Ascending aorta (tissue), 2 donors: ENCODE measurements around the gene FAM227B. TPM values are rescaled to one million over a fixed set of nuclear protein-coding genes. Genes with fewer than 3 reads are reported as not detected.

Source experiments
- DNase-seq, 2 donors: peaks; one replicate each; pipeline ENCODE4 v3.0.0-alpha.2; 2019; ENCODE audit warnings: low spot score in 2 of 2
- H3K27ac ChIP-seq, 2 donors: fragments of 200-600 bp; sonication (generic); one replicate each; pipeline ENCODE4 v1.5.1; 2016 to 2017; ENCODE audit warnings: mild to moderate bottlenecking in 1 of 2
- H3K27me3 ChIP-seq: fragments of 200-600 bp; sonication (generic); one replicate; pipeline ENCODE4 v1.5.1; 2017
- H3K36me3 ChIP-seq, 2 donors: fragments of 200-600 bp; sonication (generic); one replicate each; pipeline ENCODE4 v1.5.1; 2016
- H3K4me1 ChIP-seq, 2 donors: fragments of 200-600 bp; sonication (generic); one replicate each; pipeline ENCODE4 v1.5.1; 2016 to 2017; ENCODE audit warnings: mild to moderate bottlenecking in 1 of 2
- H3K4me3 ChIP-seq, 2 donors: fragments of 200-600 bp; sonication (generic); one replicate each; pipeline ENCODE4 v1.5.1; 2016 to 2017; ENCODE audit warnings: mild to moderate bottlenecking in 1 of 2
- H3K9me3 ChIP-seq, 2 donors: fragments of 200-600 bp; sonication (generic); one replicate each; pipeline ENCODE4 v1.5.1; 2016
- intact Hi-C: fragments of 100-400 bp; cut with DNase I; formaldehyde crosslinking; loops from one replicate; pipeline ENCODE4 v1.15.1; 2023
- total RNA-seq: library from RNA; depleted of rRNA; stranded (reverse); fragments of >200 nt; gene quantifications from one replicate; pipeline ENCODE4 v1.1.0, GENCODE V29; 2016
- TF ChIP-seq, protein P1 (sequence below), 3 experiments: fragments of 200-600 bp in 2 of 3; fragments of 450-650 bp in 1 of 3; sonication (generic) in 2 of 3; IDR thresholded peaks; one replicate each; pipeline ENCODE4 v1.5.1; 2016 to 2019; ENCODE audit warnings: antibody characterized with exemption in 3 of 3, mild to moderate bottlenecking in 1 of 3, moderate library complexity in 1 of 3

Gene FAM227B
- total RNA-seq, 1 donor from 2014 or later: not detected

DNA sequence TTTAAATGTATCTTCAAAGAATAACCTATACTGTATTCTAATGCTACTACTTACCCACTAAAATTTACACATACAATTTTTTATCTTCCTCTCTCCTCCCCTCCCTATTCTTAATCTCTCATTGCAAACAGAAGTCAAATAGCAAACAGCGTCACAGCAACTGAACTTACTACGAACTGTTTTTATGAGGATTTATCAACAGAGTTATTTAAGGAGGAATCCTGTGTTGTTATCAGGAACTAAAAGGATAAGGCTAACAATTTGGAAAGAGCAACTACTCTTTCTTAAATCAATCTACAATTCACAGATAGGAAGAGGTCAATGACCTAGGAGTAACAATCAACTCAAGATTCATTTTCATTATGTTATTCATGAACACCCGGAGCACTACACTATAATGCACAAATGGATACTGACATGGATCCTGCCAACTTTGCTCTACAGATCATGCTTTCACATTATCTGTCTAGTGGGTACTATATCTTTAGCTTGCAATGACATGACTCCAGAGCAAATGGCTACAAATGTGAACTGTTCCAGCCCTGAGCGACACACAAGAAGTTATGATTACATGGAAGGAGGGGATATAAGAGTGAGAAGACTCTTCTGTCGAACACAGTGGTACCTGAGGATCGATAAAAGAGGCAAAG lies 196.6 kb downstream of the FAM227B start:
- H3K27ac ChIP-seq: no peak overlapping the region

DNA sequence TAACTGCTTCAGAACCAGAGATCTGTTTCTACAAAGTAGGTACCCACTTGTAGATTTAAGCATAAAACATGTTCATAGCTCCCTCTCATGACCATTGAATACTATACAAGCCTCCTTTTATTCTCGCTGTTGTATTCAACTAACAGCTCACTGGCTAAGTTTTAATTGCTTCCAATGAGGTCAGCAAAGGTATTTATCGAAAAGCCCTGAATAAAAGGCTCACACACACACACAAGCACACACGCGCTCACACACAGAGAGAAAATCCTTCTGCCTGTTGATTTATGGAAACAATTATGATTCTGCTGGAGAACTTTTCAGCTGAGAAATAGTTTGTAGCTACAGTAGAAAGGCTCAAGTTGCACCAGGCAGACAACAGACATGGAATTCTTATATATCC lies 197.6 kb downstream of the FAM227B start, which contains the start of gene FGF7:
TSS of gene FGF7 (plus strand) at position 222 of the 400 bp plus-strand sequence. CDS start 1,056 bp downstream, outside the sequence.
- Histone ChIP-seq H3K4me3 (peak within 1 kb of the TSS; percentile 24 to 38), H3K4me1 (no peaks in the 10 kb centered on the region), H3K36me3 (no peaks in the 10 kb centered on the region), H3K9me3 (no peaks in the 10 kb centered on the region), H3K27ac (no peak within 1 kb of the TSS), H3K27me3 (no peaks in the 10 kb centered on the region)
- DNase-seq: no peak
- TF ChIP-seq, protein P1, sequence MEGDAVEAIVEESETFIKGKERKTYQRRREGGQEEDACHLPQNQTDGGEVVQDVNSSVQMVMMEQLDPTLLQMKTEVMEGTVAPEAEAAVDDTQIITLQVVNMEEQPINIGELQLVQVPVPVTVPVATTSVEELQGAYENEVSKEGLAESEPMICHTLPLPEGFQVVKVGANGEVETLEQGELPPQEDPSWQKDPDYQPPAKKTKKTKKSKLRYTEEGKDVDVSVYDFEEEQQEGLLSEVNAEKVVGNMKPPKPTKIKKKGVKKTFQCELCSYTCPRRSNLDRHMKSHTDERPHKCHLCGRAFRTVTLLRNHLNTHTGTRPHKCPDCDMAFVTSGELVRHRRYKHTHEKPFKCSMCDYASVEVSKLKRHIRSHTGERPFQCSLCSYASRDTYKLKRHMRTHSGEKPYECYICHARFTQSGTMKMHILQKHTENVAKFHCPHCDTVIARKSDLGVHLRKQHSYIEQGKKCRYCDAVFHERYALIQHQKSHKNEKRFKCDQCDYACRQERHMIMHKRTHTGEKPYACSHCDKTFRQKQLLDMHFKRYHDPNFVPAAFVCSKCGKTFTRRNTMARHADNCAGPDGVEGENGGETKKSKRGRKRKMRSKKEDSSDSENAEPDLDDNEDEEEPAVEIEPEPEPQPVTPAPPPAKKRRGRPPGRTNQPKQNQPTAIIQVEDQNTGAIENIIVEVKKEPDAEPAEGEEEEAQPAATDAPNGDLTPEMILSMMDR (IDR thresholded peaks at IDR 0.05): peak in 1 of 3 experiments; percentile 4
- intact Hi-C loops: loop anchor here (2.0 kb wide), 1 partner anchor 188 kb away; no protein-coding TSS in a partner anchor

More for the DNA sequence above, 196.6 kb downstream of the FAM227B start:
- H3K4me3 ChIP-seq: peak overlapping the region; percentile 5 to 14
- no peak for DNase-seq
- no peaks in the 10 kb centered on the region for H3K4me1 ChIP-seq
- H3K9me3 ChIP-seq: no peaks in the 10 kb centered on the region
- no peaks in the 10 kb centered on the region for H3K27me3 ChIP-seq
- no peaks in the 10 kb centered on the region for H3K36me3 ChIP-seq
- TF ChIP-seq, protein P1 (IDR thresholded peaks at IDR 0.05): no peak
- intact Hi-C loops: loop anchor here (2.0 kb wide), 1 partner anchor 189 kb away; no protein-coding TSS in a partner anchor

DNA sequence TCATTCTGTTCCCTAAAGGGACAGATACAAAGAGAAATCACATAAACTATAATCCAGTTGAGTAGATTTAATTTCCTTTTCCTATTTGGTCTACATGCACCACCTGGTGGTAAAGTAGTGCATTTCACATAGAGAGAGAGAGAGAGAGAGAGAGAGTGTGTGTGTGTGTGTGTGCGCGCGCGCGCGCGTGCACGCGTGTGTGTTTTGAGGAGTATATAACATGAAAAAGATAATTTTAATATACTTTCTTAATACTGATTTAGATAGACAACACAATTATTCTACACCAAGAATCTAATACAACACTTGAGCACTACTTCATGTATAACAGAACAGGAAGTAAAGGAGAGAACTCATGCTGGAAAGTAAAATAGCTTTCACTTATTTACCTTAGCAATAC lies 198.6 kb downstream of the FAM227B start:
- no peaks in the 10 kb centered on the region for H3K27me3 ChIP-seq
- TF ChIP-seq, protein P1 (IDR thresholded peaks at IDR 0.05): peak; percentile 64 to 81 (median 68)
- no peak for DNase-seq

DNA sequence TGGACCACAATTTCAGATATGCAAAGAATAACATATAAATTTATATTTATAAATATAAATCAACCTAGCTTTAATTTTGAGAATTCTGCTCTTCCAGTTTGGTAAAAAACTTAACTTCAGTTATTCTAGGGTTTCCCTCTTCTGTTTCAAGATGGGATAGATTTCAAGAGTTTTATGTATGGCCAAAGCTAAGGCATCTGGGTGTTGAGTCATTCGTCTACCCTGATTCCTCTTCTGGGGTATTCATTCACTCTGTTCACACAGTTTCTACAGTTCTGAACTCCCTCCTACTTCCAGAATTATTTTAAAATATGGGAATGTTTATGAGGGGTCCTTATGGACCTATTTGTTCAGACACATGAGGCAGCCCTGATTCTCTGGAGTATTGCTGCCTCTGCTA lies 201.8 kb downstream of the FAM227B start:
- Histone ChIP-seq H3K27ac (no peak overlapping the region), H3K4me1 (no peaks in the 10 kb centered on the region), H3K4me3 (no peak overlapping the region), H3K36me3 (no peaks in the 10 kb centered on the region), H3K27me3 (no peaks in the 10 kb centered on the region), H3K9me3 (no peaks in the 10 kb centered on the region)
- intact Hi-C loops: no loop called here
- no peak for DNase-seq
- TF ChIP-seq, protein P1 (IDR thresholded peaks at IDR 0.05): no peak

More for the DNA sequence above, 198.6 kb downstream of the FAM227B start:
- Histone ChIP-seq H3K4me3 (peak overlapping the region; percentile 24 to 38), H3K9me3 (no peaks in the 10 kb centered on the region), H3K4me1 (no peaks in the 10 kb centered on the region), H3K36me3 (no peaks in the 10 kb centered on the region), H3K27ac (no peak overlapping the region)
- intact Hi-C loops: loop anchor here (2.0 kb wide), 1 partner anchor 187 kb away; no protein-coding TSS in a partner anchor

DNA sequence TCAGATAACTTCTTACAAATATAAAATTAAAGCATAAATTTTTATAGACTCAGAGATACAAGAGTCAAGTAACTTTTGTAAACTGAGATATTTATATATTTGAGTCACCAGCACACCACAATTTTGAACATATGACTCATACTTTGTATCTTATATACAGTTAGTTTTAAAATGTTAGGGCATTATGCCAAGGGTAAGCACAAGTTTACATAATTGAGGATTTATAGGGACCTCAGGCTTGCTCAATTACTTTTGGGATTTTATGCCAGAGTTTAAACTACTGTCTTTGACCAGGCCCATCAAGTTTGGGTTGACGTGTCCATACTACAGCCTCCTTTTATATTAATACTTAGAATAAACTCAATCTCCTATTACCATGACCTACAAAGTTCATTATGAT lies 205.0 kb downstream of the FAM227B start:
- Histone ChIP-seq H3K4me1 (no peaks in the 10 kb centered on the region), H3K36me3 (no peaks in the 10 kb centered on the region), H3K27ac (no peak overlapping the region), H3K27me3 (no peaks in the 10 kb centered on the region), H3K4me3 (no peak overlapping the region), H3K9me3 (no peaks in the 10 kb centered on the region)
- intact Hi-C loops: no loop called here
- TF ChIP-seq, protein P1 (IDR thresholded peaks at IDR 0.05): no peak
- no peak for DNase-seq
